Measurements from ENCODE around the gene TLR3.
"Not testable (repeated sequence)": the region's sequence is repeated elsewhere in the genome, so short reads cannot be mapped to it uniquely, and the experiment has no call there.

TLR3 gene

GRCh38 chr4:186068581-186069348 lies at the start of gene TLR3:
TLR3 (plus strand) TSS chr4:186069156; CDS start chr4:186076620, 7,464 bp downstream.
- DNase-seq, result no peak

GRCh38 chr4:186019269-186019668 lies 49.7 kb upstream of the TLR3 start:
- DNase-seq, result no peak

- DNase-seq, result no peak
These were observed 48.7 kb upstream of the TLR3 start for GRCh38 chr4:186020106-186020792.

- DNase-seq, result no peak
These were observed 48.1 kb upstream of the TLR3 start for GRCh38 chr4:186020793-186021407.

GRCh38 chr4:186021461-186022167 lies 47.3 kb upstream of the TLR3 start:
- no peak for DNase-seq

GRCh38 chr4:186023975-186024374 lies 45.0 kb upstream of the TLR3 start:
- DNase-seq, result no peak

- DNase-seq, result no peak
These were observed 44.1 kb upstream of the TLR3 start for GRCh38 chr4:186024637-186025407.

GRCh38 chr4:186025408-186025690 lies 43.6 kb upstream of the TLR3 start:
- DNase-seq, result no peak

GRCh38 chr4:186027405-186027804 lies 41.6 kb upstream of the TLR3 start:
- no peak for DNase-seq

- peak; percentile 15 for DNase-seq
These were observed 39.2 kb upstream of the TLR3 start for GRCh38 chr4:186029571-186030398.

GRCh38 chr4:186030399-186030775 lies 38.6 kb upstream of the TLR3 start:
- no peak for DNase-seq

- no peak for DNase-seq
These were observed 38.2 kb upstream of the TLR3 start for GRCh38 chr4:186030795-186031194.

GRCh38 chr4:186032259-186032658 lies 36.7 kb upstream of the TLR3 start:
- DNase-seq, result no peak

- no peak for DNase-seq
These were observed 35.9 kb upstream of the TLR3 start for GRCh38 chr4:186033027-186033426.

GRCh38 chr4:186034613-186035012 lies 34.3 kb upstream of the TLR3 start:
- DNase-seq, result not testable (repeated sequence)

- no peak for DNase-seq
These were observed 31.9 kb upstream of the TLR3 start for GRCh38 chr4:186036976-186037581.

- peak; percentile 54 for DNase-seq
These were observed 31.0 kb upstream of the TLR3 start for GRCh38 chr4:186037692-186038658.

GRCh38 chr4:186039697-186040096 lies 29.3 kb upstream of the TLR3 start:
- DNase-seq, result no peak

GRCh38 chr4:186040316-186040715 lies 28.6 kb upstream of the TLR3 start:
- no peak for DNase-seq

GRCh38 chr4:186047501-186047900 lies 21.5 kb upstream of the TLR3 start:
- DNase-seq, result not testable (repeated sequence)
